ENCODE measurements around the gene UNK.

DNA sequence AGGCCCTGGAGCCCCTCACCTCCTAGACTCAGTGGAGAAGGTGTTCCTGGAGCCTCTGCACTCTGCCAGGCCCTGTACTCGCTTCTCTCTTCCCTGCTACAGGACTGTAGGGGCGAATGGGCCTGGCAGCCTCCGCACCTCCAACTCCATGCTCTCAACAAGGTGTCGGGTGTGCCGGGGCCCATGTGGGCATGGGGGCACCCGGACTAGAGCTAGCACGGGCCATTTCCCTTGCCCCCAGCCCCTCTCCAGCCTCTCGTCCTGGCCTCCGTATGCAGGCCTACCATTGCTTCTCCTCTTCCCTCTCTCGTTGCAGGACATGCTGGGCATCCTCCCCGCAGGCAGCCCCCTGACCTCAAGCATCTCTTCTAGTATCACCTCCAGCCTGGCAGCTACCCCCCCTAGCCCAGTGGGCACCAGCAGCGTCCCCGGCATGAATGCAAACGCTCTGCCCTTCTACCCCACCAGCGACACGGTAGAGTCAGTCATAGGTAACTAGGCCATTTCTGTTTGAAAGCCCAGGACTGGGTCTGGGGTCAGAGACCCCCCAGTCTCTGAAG lies 33.8 kb downstream of the UNK start:
- TF ChIP-seq, protein P1, sequence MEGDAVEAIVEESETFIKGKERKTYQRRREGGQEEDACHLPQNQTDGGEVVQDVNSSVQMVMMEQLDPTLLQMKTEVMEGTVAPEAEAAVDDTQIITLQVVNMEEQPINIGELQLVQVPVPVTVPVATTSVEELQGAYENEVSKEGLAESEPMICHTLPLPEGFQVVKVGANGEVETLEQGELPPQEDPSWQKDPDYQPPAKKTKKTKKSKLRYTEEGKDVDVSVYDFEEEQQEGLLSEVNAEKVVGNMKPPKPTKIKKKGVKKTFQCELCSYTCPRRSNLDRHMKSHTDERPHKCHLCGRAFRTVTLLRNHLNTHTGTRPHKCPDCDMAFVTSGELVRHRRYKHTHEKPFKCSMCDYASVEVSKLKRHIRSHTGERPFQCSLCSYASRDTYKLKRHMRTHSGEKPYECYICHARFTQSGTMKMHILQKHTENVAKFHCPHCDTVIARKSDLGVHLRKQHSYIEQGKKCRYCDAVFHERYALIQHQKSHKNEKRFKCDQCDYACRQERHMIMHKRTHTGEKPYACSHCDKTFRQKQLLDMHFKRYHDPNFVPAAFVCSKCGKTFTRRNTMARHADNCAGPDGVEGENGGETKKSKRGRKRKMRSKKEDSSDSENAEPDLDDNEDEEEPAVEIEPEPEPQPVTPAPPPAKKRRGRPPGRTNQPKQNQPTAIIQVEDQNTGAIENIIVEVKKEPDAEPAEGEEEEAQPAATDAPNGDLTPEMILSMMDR (IDR thresholded peaks at IDR 0.05) = no peak
- TF ChIP-seq POLR2AphosphoS5 (IDR thresholded peaks at IDR 0.05) = no peak

Measured in suprapubic skin (tissue), 3 donors.